ENCODE results near the gene C1GALT1. TPM values are rescaled to one million over a fixed set of nuclear protein-coding genes. Genes with fewer than 3 reads are reported as not detected.

C1GALT1 gene
- total and polyA plus RNA-seq, 9 of the 15 experiments (the other 6 are each of a cell fraction or from before 2014, with no cell fraction given), result 5.0 to 33.2 (median 24.1) TPM

DNA sequence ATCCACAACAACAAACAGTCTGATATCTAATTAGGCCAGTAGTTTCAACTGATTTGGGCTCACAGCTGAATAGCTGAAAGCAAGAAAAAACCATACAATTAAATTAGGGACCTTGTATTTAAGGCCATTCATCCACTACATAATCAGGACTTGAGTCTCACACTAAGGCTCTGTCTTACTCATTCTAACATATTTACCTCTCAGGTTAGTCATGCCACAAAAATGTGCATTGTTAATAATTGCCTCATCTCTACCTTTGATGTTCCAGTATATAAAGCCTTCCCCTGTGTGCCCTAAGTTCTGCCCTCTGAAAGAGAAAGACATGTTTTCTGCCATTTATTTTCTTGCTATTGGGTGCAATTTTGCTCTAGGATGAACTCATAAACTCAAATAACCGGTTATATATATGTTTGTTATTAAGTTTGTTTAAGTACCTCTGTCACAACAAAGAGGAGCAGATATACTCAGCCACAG, 5.3 kb upstream of the C1GALT1 start (continued):
- TF ChIP-seq, protein P1, sequence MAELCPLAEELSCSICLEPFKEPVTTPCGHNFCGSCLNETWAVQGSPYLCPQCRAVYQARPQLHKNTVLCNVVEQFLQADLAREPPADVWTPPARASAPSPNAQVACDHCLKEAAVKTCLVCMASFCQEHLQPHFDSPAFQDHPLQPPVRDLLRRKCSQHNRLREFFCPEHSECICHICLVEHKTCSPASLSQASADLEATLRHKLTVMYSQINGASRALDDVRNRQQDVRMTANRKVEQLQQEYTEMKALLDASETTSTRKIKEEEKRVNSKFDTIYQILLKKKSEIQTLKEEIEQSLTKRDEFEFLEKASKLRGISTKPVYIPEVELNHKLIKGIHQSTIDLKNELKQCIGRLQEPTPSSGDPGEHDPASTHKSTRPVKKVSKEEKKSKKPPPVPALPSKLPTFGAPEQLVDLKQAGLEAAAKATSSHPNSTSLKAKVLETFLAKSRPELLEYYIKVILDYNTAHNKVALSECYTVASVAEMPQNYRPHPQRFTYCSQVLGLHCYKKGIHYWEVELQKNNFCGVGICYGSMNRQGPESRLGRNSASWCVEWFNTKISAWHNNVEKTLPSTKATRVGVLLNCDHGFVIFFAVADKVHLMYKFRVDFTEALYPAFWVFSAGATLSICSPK (IDR thresholded peaks at IDR 0.05; ENCODE audit: borderline replicate concordance), result no peak
- TF ChIP-seq CEBPG (CRISPR knock-in tag; IDR thresholded peaks at IDR 0.05) (peak; percentile 21; the same call in 1 of the 2 replicates), CEBPG (tag; conservative IDR thresholded peaks at IDR 0.05 in 1 of 2, IDR thresholded peaks at IDR 0.05 in 1 of 2) (peak in 1 of 2 experiments; percentile 31; a peak in 1 of 4 replicates), ZNF41 (CRISPR knock-in tag; conservative IDR thresholded peaks at IDR 0.05) (no peak)
- TF ChIP-seq, protein P2, sequence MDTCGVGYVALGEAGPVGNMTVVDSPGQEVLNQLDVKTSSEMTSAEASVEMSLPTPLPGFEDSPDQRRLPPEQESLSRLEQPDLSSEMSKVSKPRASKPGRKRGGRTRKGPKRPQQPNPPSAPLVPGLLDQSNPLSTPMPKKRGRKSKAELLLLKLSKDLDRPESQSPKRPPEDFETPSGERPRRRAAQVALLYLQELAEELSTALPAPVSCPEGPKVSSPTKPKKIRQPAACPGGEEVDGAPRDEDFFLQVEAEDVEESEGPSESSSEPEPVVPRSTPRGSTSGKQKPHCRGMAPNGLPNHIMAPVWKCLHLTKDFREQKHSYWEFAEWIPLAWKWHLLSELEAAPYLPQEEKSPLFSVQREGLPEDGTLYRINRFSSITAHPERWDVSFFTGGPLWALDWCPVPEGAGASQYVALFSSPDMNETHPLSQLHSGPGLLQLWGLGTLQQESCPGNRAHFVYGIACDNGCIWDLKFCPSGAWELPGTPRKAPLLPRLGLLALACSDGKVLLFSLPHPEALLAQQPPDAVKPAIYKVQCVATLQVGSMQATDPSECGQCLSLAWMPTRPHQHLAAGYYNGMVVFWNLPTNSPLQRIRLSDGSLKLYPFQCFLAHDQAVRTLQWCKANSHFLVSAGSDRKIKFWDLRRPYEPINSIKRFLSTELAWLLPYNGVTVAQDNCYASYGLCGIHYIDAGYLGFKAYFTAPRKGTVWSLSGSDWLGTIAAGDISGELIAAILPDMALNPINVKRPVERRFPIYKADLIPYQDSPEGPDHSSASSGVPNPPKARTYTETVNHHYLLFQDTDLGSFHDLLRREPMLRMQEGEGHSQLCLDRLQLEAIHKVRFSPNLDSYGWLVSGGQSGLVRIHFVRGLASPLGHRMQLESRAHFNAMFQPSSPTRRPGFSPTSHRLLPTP (IDR thresholded peaks at IDR 0.05; ENCODE audit: borderline replicate concordance, extremely low read depth, insufficient read length), result no peak

DNA sequence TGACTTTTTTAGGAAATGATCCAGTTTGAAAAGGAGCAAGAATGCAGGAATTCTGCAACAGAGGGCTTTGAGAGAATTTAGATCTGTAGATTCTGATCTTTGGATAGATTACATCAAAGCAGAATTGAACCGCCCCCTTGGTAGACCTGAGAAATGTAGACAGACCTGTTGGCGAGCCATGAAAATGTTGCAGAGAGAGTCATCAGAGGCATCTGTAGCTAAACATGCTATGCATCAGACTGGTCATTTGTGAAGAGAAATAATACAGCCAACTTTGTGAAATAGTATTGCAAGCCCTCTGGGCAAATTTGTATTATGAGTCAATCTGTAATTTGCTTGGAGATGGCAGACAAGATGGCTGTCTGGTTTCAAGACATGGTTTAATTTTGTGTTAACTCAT, 4.3 kb upstream of the C1GALT1 start:
- in situ Hi-C loops (cut with MboI), result no loop called here
- H3K9me1 ChIP-seq (ENCODE audit: control insufficient read depth, insufficient read depth, low read length), result no peaks in the 10 kb centered on the region
- H3K4me1 ChIP-seq (replicated peaks in 1 of 2; ENCODE audit: control insufficient read depth in 2 of 2, insufficient read depth in 2 of 2, low read length in 2 of 2), result peaks cover 5 to 20% of the 10 kb centered on the region in 2 experiments; a peak in 4 of 5 replicates
- H3K4me3 ChIP-seq, result no peak overlapping the region
- peaks cover 6% of the 10 kb centered on the region for H3K79me2 ChIP-seq (ENCODE audit: control insufficient read depth, insufficient read depth, low read length)
- no peak overlapping the region for H3K4me2 ChIP-seq (ENCODE audit: insufficient read depth, low read length)
- FAIRE-seq (no peak), DNase-seq (ENCODE audit: extremely low read depth in 1 of 4, low spot score in 3 of 4) (no peak), ATAC-seq (no peak)
- intact Hi-C loops (cut with micrococcal nuclease), result no loop called here
- POLR2A ChIA-PET, result no interaction called here
- H3K9ac ChIP-seq (ENCODE audit: insufficient read depth in 1 of 2, low read depth in 2 of 2, low read length in 2 of 2), result no peak overlapping the region
- WGBS (ENCODE audit: insufficient coverage, low coverage, missing lambda C conversion rate), result 88% methylated on average over 2 of the region's 2 CpGs
- no peaks in the 10 kb centered on the region for H4K20me1 ChIP-seq (replicated peaks; ENCODE audit: control insufficient read depth, insufficient read depth, low read length)
- CTCF ChIA-PET (ENCODE audit: low intra/inter-chr PET ratio), result no interaction called here
- no peaks in the 10 kb centered on the region for H3K27me3 ChIP-seq (ENCODE audit: control insufficient read depth in 2 of 2, insufficient read depth in 2 of 2, low read length in 2 of 2)
- no TSS peak for BruUV-seq (replicated peaks)
- no peak overlapping the region for H3K27ac ChIP-seq (ENCODE audit: extremely low read depth, low read depth, low read length)
- no peak overlapping the region for H2AFZ ChIP-seq (ENCODE audit: low read depth, low read length)
- H3K36me3 ChIP-seq (ENCODE audit: control insufficient read depth, insufficient read depth, low read length), result no peaks in the 10 kb centered on the region
- no peaks in the 10 kb centered on the region for H3K9me3 ChIP-seq (replicated peaks; ENCODE audit: control insufficient read depth, insufficient read depth, low read depth, low read length)
- TF ChIP-seq FOXP1 (CRISPR knock-in tag; IDR thresholded peaks at IDR 0.05) (no peak), SOX6 (IDR thresholded peaks at IDR 0.05) (no peak)

All from K562 (cell line).